Type B pancreatic cell (in vitro differentiated cells): ENCODE data around the gene RC3H2. TPM values are rescaled to one million over a fixed set of nuclear protein-coding genes. Genes with fewer than 3 reads are reported as not detected.

Experiments used
- DNase-seq: peaks from one replicate; pipeline ENCODE4 v3.0.0; 2021; ENCODE audit warnings: mixed read lengths; ENCODE audit not compliant: unreplicated experiment; ENCODE audit errors: extremely low spot score
- H3K27ac Mint-ChIP-seq: 2 replicates; pipeline ENCODE4 v1.8.0; 2021; ENCODE audit warnings: mild to moderate bottlenecking, mixed read lengths
- H3K27me3 Mint-ChIP-seq: 2 replicates; pipeline ENCODE4 v1.8.0; 2021; ENCODE audit warnings: mixed read lengths
- H3K36me3 Mint-ChIP-seq: 2 replicates; pipeline ENCODE4 v1.8.0; 2021; ENCODE audit warnings: mixed read lengths
- H3K4me1 Mint-ChIP-seq: one replicate; pipeline ENCODE4 v1.8.0; 2021; ENCODE audit warnings: mixed read lengths; ENCODE audit not compliant: unreplicated experiment
- H3K4me3 Mint-ChIP-seq: 2 replicates; pipeline ENCODE4 v1.8.0; 2021; ENCODE audit warnings: mild to moderate bottlenecking, mixed read lengths
- H3K9me3 Mint-ChIP-seq: 2 replicates; pipeline ENCODE4 v1.8.0; 2021; ENCODE audit warnings: mixed read lengths
- total RNA-seq: library from RNA; stranded (reverse); gene quantifications from 2 replicates; pipeline ENCODE4 v1.2.1, GENCODE V29; 2021; ENCODE audit warnings: low replicate concordance
- TF ChIP-seq, protein P1 (sequence below): fragments of 200-600 bp; sonication (generic); conservative IDR thresholded peaks from 2 replicates; pipeline ENCODE4 v1.5.0; 2021; ENCODE audit warnings: antibody characterized with exemption, mild to moderate bottlenecking

The RC3H2 gene
- total RNA-seq, 1 donor from 2014 or later: 57.7 TPM

GRCh38 chr9:122931226-122932121 lies 26.3 kb upstream of the RC3H2 start, which contains the start of gene ZBTB26:
Gene ZBTB26 (minus strand): TSS chr9:122931512. CDS start chr9:122919934, 11,578 bp downstream.
- Mint-ChIP-seq H3K27ac (peak within 1 kb of the TSS; percentile 88), H3K4me3 (no peak within 1 kb of the TSS)

DNA sequence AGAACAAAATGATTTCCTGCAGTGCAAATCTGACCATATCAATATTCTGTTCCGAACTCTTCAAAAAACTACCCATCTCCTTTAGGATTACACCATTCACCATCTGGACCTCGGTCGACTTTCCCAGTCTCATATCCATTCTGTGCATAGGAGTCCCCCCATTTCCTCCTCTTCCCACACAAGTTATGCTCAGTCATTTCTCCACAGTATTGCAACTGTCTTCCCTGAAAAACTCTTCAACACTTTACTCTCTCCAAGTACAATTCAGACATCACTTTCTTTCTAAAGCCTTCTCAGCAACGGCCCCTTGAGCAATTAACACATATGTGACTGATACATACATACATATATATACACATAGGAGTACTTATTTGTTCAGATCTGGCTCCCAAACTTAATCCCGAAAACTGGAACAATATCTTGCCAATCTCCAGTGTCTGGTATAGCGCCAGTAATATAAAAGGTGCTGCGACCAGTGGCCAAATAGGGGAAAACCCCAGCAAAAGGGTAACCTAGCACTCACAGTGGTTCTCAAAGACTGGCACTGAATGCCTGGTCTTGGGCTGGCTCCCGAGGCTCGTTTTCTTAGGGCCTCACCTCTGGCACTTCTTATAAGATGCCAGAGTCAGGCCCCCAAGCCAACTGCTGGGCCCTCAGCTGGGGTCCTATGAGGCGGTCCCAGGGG lies 25.5 kb upstream of the RC3H2 start:
- TF ChIP-seq, protein P1, sequence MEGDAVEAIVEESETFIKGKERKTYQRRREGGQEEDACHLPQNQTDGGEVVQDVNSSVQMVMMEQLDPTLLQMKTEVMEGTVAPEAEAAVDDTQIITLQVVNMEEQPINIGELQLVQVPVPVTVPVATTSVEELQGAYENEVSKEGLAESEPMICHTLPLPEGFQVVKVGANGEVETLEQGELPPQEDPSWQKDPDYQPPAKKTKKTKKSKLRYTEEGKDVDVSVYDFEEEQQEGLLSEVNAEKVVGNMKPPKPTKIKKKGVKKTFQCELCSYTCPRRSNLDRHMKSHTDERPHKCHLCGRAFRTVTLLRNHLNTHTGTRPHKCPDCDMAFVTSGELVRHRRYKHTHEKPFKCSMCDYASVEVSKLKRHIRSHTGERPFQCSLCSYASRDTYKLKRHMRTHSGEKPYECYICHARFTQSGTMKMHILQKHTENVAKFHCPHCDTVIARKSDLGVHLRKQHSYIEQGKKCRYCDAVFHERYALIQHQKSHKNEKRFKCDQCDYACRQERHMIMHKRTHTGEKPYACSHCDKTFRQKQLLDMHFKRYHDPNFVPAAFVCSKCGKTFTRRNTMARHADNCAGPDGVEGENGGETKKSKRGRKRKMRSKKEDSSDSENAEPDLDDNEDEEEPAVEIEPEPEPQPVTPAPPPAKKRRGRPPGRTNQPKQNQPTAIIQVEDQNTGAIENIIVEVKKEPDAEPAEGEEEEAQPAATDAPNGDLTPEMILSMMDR: no peak
- no peaks in the 10 kb centered on the region for H3K9me3 Mint-ChIP-seq
- peaks cover 8% of the 10 kb centered on the region for H3K4me1 Mint-ChIP-seq
- H3K27me3 Mint-ChIP-seq: no peaks in the 10 kb centered on the region
- H3K36me3 Mint-ChIP-seq: peaks cover 5% of the 10 kb centered on the region
- no peak overlapping the region for H3K4me3 Mint-ChIP-seq
- DNase-seq: no peak
- H3K27ac Mint-ChIP-seq: no peak overlapping the region

More at GRCh38 chr9:122931226-122932121, 26.3 kb upstream of the RC3H2 start, which contains the start of gene ZBTB26:
- Mint-ChIP-seq H3K36me3 (peaks cover 5% of the 10 kb centered on the region), H3K9me3 (no peaks in the 10 kb centered on the region), H3K4me1 (peaks cover 12% of the 10 kb centered on the region), H3K27me3 (no peaks in the 10 kb centered on the region)
- peak; percentile 89 for DNase-seq
- TF ChIP-seq, protein P1: no peak

GRCh38 chr9:122929796-122930354 lies 24.7 kb upstream of the RC3H2 start:
- DNase-seq: no peak
- Mint-ChIP-seq H3K27me3 (no peaks in the 10 kb centered on the region), H3K36me3 (peaks cover 2% of the 10 kb centered on the region), H3K4me3 (no peak overlapping the region), H3K4me1 (peaks cover 8% of the 10 kb centered on the region), H3K27ac (no peak overlapping the region), H3K9me3 (no peaks in the 10 kb centered on the region)
- TF ChIP-seq, protein P1: no peak

- no peaks in the 10 kb centered on the region for H3K27me3 Mint-ChIP-seq
- H3K4me3 Mint-ChIP-seq: no peak overlapping the region
- no peak overlapping the region for H3K27ac Mint-ChIP-seq
These were observed 18.8 kb upstream of the RC3H2 start for GRCh38 chr9:122923947-122924346.

GRCh38 chr9:122922713-122923112 lies 17.6 kb upstream of the RC3H2 start:
- TF ChIP-seq, protein P1: no peak
- no peak overlapping the region for H3K4me3 Mint-ChIP-seq
- H3K27ac Mint-ChIP-seq: no peak overlapping the region
- no peaks in the 10 kb centered on the region for H3K9me3 Mint-ChIP-seq
- DNase-seq: no peak
- peaks cover 9% of the 10 kb centered on the region for H3K36me3 Mint-ChIP-seq
- H3K4me1 Mint-ChIP-seq: no peaks in the 10 kb centered on the region
- H3K27me3 Mint-ChIP-seq: no peaks in the 10 kb centered on the region

More at GRCh38 chr9:122923947-122924346, 18.8 kb upstream of the RC3H2 start:
- DNase-seq: no peak
- Mint-ChIP-seq H3K36me3 (peaks cover 9% of the 10 kb centered on the region), H3K9me3 (no peaks in the 10 kb centered on the region), H3K4me1 (no peaks in the 10 kb centered on the region)
- TF ChIP-seq, protein P1: no peak
